Hematopoietic multipotent progenitor cell treated with erythropoietin and hydrocortisone succinate and interleukin-3 and kit ligand, for 8 days (in vitro differentiated cells): ENCODE data around the gene NUP50.
A peak's percentile ranks its signal among the peaks of the same experiment; 100 is the strongest.

Experiments
- DNase-seq: peaks from one replicate; pipeline ENCODE4 v3.0.0-alpha.2; 2015

Gene NUP50

DNA sequence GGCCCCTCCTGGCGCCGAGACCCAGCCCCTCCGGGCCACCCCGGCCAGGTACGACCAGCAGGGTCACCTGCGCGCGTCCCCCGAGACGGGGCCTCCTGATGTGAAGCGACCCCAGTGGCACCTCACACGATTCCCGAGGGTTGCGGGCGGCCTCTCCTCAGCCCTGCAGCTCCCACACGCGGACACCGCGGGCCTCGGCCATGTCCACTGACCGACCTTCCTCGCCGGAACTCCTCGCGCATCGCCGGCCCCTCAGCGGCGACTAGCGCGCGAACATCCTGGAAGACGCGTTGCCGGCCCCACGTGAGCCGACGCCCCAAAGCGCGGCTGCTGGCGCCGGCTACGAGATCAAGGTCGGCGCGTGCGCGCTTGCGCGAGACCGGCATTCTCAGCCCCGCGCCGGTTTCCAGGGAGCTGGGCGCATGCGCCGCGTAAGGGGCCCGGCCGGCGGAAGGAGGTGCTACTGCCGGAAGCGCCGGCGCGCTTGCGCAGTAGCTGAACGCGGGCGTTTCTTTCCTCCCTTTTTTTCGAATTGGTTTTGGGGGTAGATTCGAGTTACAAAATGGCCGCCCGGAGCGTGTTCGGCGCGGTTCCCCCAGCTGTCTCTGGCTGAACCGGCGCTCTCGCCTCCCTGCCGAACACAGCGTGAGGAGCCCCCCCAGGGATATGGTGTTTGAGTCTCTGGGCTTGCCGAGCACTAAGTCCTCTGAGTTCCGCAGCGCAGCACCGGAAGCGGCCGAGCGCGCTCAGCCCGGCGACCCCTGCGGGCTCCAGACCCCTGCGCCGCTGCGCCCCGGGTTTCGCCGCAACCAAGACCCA, at the start of gene NUP50:
Gene NUP50 (plus strand): TSS at position 475 of the 819 bp plus-strand sequence. CDS start 4,253 bp downstream, outside the sequence.
- peak; percentile 96 for DNase-seq

GRCh38 chr22:45120440-45120839, 43.3 kb upstream of the NUP50 start:
- DNase-seq: no peak

DNA sequence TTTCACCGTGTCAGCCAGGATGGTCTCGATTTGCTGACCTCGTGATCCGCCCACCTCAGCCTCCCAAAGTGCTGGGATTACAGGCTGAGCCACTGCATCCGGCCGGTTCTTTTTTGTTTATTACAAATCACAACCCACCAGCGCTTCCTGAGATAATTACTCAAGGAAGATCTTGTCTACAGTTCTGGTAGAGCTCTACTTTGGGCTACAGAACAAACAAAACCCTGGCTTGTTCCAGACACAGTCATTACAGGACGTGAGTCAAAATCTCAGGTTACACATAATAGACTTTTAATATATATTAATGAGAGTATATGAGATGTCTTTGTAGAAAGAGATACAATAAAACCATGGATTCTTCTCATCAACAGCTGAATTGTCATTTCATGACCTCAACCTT, 42.8 kb upstream of the NUP50 start:
- no peak for DNase-seq

DNA sequence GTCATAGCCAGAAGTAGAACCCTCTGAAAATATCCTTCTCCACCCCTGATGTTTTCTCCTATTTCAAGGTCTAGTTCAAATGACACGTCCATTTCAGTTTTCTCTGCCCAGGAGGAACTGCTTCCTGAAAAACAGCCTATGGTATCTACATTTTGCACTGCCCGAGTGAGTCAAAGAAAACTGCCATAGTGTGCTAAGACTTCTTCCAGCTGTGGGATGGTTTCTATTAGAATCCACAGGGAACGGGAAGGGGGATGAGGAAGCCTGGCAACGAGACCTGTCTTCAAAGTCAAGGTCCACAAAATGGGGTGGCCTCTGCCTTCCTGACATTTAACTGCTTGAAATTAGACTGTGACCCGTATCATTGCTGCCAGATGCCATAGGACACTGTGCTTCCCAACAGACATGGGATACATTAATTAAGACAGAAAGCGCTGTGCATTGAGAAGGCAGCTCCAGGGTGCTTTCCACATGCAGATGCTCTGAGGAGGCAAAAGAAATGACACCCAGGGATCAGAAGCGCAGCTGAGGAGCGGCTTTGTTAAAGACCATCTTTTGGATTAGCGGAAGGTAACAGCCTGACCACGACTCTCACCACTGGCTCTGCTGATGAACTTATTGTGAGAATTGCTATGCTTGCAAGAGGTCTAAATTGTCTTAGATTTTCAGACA, 39.4 kb upstream of the NUP50 start:
- DNase-seq: no peak

DNA sequence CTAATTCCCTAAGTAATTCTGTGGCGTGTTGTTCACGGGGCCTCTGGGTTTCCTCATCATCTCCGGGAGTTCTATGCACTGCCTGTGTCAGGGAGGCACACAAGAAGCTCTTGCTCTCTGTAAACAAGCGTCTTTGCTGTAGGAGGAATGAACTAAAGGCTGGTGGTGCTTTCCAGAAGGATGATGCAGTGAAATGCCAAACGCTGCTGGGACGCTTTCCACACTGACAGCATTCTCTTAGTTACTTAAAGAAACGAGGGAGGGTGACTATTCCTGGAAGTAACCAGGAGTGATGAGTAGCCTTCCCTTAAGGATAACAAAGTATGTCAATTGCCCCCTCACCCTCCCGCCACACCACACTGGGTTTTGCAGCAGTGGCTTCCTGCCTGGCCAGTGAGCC, 38.5 kb upstream of the NUP50 start:
- no peak for DNase-seq

GRCh38 chr22:45127866-45128265, 35.9 kb upstream of the NUP50 start:
- DNase-seq: no peak

DNA sequence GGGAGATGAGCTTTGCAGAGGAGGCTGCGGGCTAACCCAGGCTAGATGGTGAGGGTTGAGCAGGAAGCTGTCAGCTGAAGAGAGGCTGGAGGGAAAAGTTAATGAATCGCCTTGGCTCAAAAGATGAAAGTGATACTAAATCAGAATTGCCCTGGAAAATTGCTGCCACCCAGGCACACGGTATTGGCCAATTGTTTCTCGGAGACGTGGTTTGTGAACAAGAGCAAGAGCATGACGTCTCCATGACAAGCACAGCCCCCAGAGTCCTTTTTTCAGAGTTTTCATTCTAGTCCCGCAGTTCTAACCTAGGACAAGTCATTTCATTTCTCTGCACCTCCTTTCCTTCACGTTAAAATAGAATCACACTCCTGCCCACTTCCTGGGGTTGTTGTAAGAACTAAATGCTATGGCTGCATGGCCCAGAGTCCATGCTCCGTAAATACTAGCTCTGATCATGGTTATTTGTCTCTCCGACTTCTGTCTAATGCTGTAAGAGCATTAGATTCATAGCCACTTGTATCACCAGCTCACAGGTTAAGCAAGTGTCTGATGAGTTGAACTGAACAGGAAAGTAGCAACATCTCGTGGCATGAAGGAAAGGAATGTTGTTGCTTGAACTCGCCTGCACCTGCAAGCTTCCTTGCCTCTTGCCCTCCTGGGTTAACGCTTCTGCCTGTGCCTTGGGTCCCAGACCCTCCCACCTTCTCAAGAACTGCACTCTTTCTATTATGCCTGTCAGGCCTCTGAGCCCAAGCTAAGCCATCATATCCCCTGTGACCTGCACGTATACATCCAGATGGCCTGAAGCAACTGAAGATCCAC, 33.8 kb upstream of the NUP50 start:
- no peak for DNase-seq

DNA sequence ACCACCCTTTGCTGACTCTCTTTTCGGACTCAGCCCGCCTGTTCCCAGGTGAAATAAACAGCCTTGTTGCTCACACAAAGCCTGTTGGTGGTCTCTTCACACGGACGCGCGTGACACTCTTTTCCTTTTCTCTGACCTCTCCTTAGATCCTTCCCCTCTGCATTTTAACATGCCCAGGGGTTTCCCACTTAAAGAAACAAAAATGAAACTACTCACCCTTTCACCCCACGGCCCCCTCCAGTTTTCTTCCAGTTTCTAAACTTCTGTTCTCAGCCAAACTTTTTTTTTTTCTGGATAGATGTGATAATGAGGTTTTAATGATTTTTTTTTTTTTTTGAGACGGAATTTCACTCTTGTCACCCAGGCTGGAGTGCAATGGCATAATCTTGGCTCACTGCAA, 32.8 kb upstream of the NUP50 start:
- no peak for DNase-seq

DNA sequence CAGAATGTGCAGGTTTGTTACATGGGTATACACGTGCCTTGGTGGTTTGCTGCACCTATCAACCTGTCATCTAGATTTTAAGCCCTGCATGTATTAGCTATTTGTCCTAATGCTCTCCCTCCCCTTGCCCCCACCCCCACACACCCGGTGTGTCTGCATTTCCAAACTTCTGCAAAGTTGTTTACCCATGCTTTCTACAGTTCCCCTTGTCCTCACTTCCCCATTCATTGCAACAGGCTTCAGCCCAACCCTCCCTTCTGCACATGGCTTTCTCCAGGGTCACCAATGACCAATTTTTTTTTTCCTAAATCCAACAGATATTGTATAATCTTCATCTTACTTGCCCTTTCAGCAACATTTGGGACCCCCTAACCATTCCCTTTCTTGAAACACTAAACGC, 32.0 kb upstream of the NUP50 start:
- DNase-seq: no peak

GRCh38 chr22:45134313-45134712, 29.4 kb upstream of the NUP50 start:
- no peak for DNase-seq

GRCh38 chr22:45136594-45136993, 27.1 kb upstream of the NUP50 start:
- no peak for DNase-seq

DNA sequence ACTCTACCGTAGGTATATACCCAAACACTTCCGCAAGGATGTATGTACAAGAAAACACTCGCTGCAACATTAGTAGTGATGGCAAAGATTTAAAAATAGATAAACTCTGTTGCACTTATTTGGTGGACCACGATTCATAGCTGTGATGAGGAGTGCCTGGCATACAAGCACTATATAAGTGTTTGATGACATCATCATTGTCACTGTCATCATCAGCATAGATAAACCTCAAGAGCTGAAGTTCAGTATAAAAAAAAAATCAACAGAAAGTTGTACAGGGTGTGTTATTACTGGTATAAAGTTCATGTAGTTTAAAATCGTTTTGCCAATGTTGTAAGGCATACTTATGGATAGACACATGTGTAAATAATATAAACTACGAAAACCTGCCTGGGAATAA, 24.0 kb upstream of the NUP50 start:
- no peak for DNase-seq

GRCh38 chr22:45142376-45142775, 21.3 kb upstream of the NUP50 start:
- DNase-seq: no peak

DNA sequence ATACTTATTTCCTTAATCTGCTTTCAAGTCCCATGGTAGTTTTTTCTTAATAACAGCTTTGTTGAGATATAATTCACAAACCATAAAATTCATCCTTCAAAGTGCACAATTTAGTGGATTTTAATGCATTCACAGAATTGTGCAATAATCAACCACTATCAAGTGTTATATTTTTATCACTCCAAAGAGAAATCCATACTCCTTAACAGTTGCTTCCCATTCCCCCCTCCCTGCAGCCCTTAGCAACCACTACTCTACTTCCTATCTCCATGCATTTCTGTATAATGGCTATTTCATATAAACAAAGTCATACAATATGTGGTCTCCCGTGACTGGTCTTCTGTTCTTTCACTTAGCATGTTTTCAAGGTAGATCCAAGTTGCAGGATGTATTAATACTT, 18.8 kb upstream of the NUP50 start:
- no peak for DNase-seq

DNA sequence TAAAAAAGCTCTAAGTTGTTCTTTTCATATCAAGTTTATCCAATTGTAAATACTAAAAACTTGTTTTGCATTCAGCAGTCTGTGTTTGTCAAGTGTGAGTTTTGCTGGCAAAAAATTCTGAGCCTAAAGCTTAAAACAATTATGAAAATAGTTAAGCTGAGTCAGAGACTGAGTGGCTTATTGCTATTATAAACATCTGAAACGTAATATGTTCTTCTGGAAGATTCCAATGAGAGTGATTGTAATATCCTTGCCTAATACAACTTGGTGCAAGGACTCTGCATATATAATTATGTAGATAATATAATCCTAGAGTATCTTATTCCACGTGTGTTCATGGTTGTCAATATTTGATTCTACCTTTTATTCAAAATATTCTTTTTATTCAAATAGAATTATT, 14.1 kb upstream of the NUP50 start:
- DNase-seq: no peak

- DNase-seq: no peak
These were observed 13.6 kb upstream of the NUP50 start for GRCh38 chr22:45150139-45150538.

- DNase-seq: no peak
These were observed 12.2 kb upstream of the NUP50 start for GRCh38 chr22:45151503-45151902.

DNA sequence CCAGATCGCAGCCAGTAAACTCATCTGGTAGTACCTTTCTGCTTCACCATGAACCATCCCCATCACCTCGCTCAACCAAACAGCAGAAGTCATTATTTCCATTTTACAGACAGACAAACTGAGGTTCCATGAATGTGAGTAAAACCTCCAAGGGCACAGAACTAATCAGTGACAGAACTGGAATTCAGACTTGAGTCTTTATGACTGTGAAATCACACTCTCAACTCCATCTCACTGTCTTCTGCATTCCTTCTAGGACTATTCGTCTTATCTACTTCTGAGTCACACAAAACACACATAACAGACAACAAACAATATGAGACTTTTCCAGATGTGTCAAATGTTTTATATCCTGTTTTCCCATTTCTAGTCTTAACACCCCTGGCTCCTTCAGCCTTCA, 9.3 kb upstream of the NUP50 start:
- no peak for DNase-seq

GRCh38 chr22:45155050-45155840, 8.5 kb upstream of the NUP50 start:
- no peak for DNase-seq

DNA sequence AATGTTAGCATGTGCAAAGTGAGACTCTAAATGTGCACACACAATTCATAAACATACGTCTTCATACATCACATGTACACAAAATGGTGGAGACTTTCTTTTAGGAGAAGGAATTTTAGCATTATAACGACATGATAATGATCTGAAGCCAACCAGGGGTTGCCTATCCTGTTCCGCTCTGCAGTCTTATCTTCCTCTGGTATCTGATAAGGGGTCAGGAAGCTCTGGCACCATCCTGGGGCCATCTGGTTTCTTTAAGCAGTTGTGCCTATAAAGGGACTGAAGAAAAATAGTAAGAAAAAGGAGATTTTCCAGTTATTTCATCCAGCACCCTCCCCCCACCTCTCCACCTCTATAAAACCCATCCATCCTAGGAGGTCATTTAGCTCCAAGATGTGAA, 5.8 kb upstream of the NUP50 start:
- no peak for DNase-seq

DNA sequence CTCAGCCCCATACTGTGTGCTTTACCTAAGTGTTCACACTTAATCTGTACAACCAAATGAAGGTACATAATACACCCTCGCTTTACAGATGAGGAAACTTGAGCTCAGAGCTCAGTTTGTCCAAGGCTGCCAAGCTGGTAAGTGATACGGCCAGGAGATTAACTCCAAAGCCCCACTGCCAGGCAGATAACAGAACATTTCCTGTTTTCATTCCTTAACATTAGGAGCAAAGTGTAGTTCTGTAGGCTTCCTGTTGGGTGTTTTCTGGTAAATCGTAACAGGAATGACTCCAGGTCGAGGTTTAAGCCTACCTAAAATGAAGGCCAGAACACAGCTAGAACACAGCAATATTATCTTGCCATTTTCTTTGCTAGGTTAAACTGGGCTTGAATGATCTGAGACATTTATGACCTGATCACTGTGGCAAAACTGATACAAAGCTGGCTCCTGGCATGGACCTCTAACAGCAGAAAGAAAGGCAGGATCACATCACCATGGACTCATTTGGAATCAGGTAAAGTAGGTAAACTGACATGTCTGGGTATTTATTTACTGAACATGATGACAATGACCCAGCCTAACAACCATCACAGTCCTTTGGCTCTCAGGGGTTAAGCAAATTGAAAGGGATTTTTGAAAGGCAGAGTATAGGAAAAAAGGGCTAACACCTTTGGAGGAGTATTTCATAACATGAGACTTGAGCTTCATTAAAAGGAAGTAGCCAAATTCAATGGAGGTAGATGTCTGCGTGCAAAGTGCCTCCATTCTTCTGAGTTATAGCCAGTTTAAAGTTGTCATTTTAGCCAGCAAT, 3.9 kb upstream of the NUP50 start:
- DNase-seq: peak; percentile 59

DNA sequence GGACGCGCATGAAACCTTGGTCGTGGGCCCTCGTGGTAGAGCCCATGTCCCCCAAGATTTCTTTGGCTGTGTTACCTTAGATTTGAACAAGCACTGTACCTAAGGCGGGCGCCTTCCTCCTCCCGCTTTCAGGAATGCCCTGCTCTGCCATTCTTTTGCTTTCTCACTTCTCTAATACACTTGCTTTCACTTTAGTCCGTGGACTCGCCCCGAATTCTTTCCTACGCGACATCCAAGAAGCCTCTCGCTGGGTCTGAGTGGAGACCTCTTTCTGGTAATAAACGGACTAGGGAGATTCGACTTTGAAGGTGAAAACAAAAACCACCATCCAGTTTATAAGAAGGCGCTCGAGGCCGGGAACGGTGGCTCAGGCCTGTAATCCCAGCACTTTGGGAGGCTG, 1.2 kb upstream of the NUP50 start:
- no peak for DNase-seq
